ENCODE measurements around the gene RCSD1.

Gene RCSD1

DNA sequence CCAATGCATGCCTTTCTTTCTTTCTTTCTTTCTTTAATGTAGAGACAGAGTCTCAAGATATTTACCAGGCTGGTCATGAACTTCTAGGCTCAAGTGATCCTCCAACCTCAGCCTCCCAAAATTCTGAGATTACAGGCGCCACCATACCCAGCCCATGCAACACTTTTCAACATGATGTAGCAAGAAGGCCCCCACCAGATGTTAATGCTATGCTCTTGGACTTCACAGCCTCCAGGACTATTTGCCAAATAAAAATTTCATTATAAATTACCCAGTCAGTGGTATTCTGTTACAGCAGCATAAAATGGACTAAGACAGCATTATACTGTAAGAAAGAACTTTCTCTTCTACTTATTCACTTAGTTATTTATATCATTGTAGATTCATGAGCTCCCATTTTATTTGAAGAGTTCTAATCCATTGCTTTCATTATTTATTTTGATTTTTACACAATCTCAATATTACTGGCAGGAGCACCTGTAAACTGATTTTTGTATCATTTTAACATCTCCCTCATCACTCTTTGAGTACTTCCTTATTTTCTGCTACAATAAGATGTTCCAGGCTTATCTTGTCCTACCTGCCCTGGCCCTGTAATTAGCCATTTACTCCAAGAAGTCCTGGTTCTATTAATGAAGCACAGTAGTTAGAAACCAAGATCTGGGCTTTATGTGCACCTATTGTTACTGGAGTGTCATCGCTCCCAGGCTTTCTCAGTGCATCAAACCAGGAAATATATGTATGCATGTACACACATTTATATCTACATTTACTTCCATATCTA, 4.8 kb upstream of the RCSD1 start:
- H3K9ac ChIP-seq, result no peak overlapping the region
- no peak overlapping the region for H3K27ac ChIP-seq
- H3K79me2 ChIP-seq (ENCODE audit: insufficient read depth, low read depth), result peaks cover 9% of the 10 kb centered on the region
- no peak for TF ChIP-seq CTCF (conservative IDR thresholded peaks at IDR 0.05; ENCODE audit: low read depth, low read length)
- no peaks in the 10 kb centered on the region for H4K20me1 ChIP-seq (ENCODE audit: insufficient read depth)
- no peak overlapping the region for H3K4me2 ChIP-seq
- H2AFZ ChIP-seq (ENCODE audit: low read depth), result no peak overlapping the region
- H3K4me3 ChIP-seq (IDR thresholded peaks at IDR 0.05; ENCODE audit: insufficient read depth, low read depth, low read length), result no peak overlapping the region
- no peaks in the 10 kb centered on the region for H3K27me3 ChIP-seq (ENCODE audit: insufficient read depth, low read depth)
- peaks cover 36% of the 10 kb centered on the region for H3K4me1 ChIP-seq (ENCODE audit: low read depth, poor library complexity, severe bottlenecking)
- no peaks in the 10 kb centered on the region for H3K36me3 ChIP-seq (ENCODE audit: insufficient read depth)

- H3K27me3 ChIP-seq (ENCODE audit: insufficient read depth, low read depth), result no peaks in the 10 kb centered on the region
- H3K36me3 ChIP-seq (ENCODE audit: insufficient read depth), result peaks cover 9% of the 10 kb centered on the region; the same call in 1 of the 2 replicates
- H3K4me3 ChIP-seq (IDR thresholded peaks at IDR 0.05; ENCODE audit: insufficient read depth, low read depth, low read length), result peak overlapping the region; percentile 48
- TF ChIP-seq CTCF (conservative IDR thresholded peaks at IDR 0.05; ENCODE audit: low read depth, low read length), result no peak
- peaks cover 32% of the 10 kb centered on the region for H3K79me2 ChIP-seq (ENCODE audit: insufficient read depth, low read depth)
- peak overlapping the region; percentile 87 for H3K4me2 ChIP-seq
- H3K27ac ChIP-seq, result peak overlapping the region; percentile 95
- peaks cover 54% of the 10 kb centered on the region for H3K4me1 ChIP-seq (ENCODE audit: low read depth, poor library complexity, severe bottlenecking)
- H2AFZ ChIP-seq (ENCODE audit: low read depth), result peak overlapping the region; percentile 53
- no peaks in the 10 kb centered on the region for H4K20me1 ChIP-seq (ENCODE audit: insufficient read depth)
- peak overlapping the region; percentile 97 for H3K9ac ChIP-seq
These were observed 2.5 kb upstream of the RCSD1 start for GRCh38 chr1:167627615-167627864.

GRCh38 chr1:167627865-167628641, 2.0 kb upstream of the RCSD1 start:
- Histone ChIP-seq H3K4me3 (IDR thresholded peaks at IDR 0.05; ENCODE audit: insufficient read depth, low read depth, low read length) (peak overlapping the region; percentile 48), H3K9ac (peak overlapping the region; percentile 97), H2AFZ (ENCODE audit: low read depth) (peak overlapping the region; percentile 53), H4K20me1 (ENCODE audit: insufficient read depth) (no peaks in the 10 kb centered on the region), H3K79me2 (ENCODE audit: insufficient read depth, low read depth) (peaks cover 38% of the 10 kb centered on the region), H3K27ac (peak overlapping the region; percentile 95), H3K4me1 (ENCODE audit: low read depth, poor library complexity, severe bottlenecking) (peaks cover 59% of the 10 kb centered on the region), H3K27me3 (ENCODE audit: insufficient read depth, low read depth) (no peaks in the 10 kb centered on the region), H3K4me2 (peak overlapping the region; percentile 87), H3K36me3 (ENCODE audit: insufficient read depth) (peaks cover 10% of the 10 kb centered on the region; the same call in 1 of the 2 replicates)
- peak; percentile 24; the same call in 1 of the 2 replicates for TF ChIP-seq CTCF (conservative IDR thresholded peaks at IDR 0.05; ENCODE audit: low read depth, low read length)

DNA sequence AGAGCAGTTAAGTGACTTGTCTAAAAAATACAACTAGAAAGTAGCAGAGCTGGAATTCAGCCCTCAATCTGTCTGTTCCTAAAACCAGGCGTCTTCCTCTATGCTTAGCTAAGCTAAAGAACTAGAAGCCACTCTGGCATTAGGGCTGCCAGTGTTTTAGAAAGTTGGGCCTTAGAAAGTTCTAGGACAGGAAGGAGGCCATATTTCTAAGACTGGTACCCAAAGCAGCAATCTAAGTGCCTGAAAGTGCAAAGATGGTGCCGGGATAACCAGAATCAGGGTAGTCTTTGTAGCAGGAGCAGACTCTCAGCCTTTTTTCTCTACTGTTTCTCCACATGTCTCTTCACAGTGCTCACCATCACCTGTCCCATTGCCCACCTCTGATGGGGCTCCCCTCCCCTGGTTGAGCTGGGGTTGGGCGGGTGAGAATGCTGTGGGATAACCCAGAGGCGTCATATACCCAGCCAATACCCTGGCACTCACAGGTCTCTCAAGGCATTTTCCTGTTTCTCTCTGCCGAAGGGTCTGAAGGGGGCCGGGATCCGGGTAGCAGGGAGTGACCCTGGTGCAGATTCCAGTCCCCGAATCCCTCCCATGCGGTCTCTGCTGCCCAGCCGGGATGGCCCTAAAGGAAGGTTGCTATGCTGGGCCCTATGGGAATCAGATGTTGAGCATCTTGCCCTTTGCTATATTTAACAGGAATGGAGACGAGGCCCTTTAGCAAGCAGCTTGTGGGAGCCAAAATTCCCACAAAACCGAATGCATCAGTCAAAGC, 1.1 kb upstream of the RCSD1 start:
- Histone ChIP-seq H4K20me1 (ENCODE audit: insufficient read depth) (no peaks in the 10 kb centered on the region), H2AFZ (ENCODE audit: low read depth) (peak overlapping the region; percentile 53), H3K4me2 (peak overlapping the region; percentile 87), H3K4me3 (IDR thresholded peaks at IDR 0.05; ENCODE audit: insufficient read depth, low read depth, low read length) (peak overlapping the region; percentile 47), H3K27ac (peak overlapping the region; percentile 95), H3K36me3 (ENCODE audit: insufficient read depth) (peaks cover 12% of the 10 kb centered on the region; the same call in 1 of the 2 replicates), H3K27me3 (ENCODE audit: insufficient read depth, low read depth) (no peaks in the 10 kb centered on the region), H3K4me1 (ENCODE audit: low read depth, poor library complexity, severe bottlenecking) (peaks cover 68% of the 10 kb centered on the region), H3K79me2 (ENCODE audit: insufficient read depth, low read depth) (peaks cover 46% of the 10 kb centered on the region), H3K9ac (peak overlapping the region; percentile 97)
- TF ChIP-seq CTCF (conservative IDR thresholded peaks at IDR 0.05; ENCODE audit: low read depth, low read length), result no peak
